ENCODE measurements around the gene CUL9. TPM values are rescaled to one million over a fixed set of nuclear protein-coding genes. Genes with fewer than 3 reads are reported as not detected.

Gene CUL9
- total and polyA plus RNA-seq, 11 donors = 6.5 to 22.3 (median 12.5) TPM

DNA sequence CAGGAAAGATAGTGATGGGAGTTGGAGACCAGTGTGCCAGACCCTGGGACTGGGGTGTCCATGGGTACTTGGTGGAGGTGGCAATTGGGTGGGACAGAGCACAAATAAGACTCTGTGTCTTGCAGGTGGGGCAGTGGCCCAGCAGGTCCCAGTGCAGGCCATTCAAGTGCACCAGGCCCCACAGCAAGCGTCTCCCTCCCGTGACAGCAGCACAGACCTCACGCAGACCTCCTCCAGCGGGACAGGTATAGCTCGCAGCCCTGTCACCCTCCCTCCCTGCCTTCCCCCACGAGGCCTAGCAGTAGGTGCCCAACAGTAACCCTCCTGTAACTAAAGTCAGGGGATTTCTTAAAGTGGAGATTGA, 5.6 kb upstream of the CUL9 start:
- DNase-seq = no peak
- Histone ChIP-seq H3K4me3 (no peak overlapping the region), H3K9me3 (no peaks in the 10 kb centered on the region), H3K27me3 (no peaks in the 10 kb centered on the region), H3K4me1 (peaks cover 8 to 44% (median 37%) of the 10 kb centered on the region in 12 donors), H3K36me3 (peaks cover 0 to 62% (median 55%) of the 10 kb centered on the region in 9 donors), H3K27ac (peak overlapping the region in 2 of 12 donors; percentile 89 to 99)
- WGBS, 4 donors = 88 to 95% (median 92%) methylated on average over 6 of the region's 6 CpGs
- intact Hi-C loops (cut with DNase I) = no loop called here
- ATAC-seq = no peak
- TF ChIP-seq, protein P1, sequence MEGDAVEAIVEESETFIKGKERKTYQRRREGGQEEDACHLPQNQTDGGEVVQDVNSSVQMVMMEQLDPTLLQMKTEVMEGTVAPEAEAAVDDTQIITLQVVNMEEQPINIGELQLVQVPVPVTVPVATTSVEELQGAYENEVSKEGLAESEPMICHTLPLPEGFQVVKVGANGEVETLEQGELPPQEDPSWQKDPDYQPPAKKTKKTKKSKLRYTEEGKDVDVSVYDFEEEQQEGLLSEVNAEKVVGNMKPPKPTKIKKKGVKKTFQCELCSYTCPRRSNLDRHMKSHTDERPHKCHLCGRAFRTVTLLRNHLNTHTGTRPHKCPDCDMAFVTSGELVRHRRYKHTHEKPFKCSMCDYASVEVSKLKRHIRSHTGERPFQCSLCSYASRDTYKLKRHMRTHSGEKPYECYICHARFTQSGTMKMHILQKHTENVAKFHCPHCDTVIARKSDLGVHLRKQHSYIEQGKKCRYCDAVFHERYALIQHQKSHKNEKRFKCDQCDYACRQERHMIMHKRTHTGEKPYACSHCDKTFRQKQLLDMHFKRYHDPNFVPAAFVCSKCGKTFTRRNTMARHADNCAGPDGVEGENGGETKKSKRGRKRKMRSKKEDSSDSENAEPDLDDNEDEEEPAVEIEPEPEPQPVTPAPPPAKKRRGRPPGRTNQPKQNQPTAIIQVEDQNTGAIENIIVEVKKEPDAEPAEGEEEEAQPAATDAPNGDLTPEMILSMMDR (IDR thresholded peaks at IDR 0.05) = no peak
- TF ChIP-seq POLR2A (IDR thresholded peaks at IDR 0.05) = no peak

DNA sequence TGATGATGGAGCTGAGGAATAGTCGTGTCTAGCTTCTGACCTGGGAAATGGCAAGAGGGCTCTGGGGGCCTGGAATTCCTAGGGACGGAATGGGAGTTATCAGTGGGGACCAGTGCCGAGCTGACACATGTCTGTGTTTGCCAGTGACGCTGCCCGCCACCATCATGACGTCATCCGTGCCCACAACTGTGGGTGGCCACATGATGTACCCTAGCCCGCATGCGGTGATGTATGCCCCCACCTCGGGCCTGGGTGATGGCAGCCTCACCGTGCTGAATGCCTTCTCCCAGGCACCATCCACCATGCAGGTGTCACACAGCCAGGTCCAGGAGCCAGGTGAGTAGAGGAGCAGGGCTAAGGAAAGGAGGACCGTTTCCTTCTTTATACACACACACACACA, 3.8 kb upstream of the CUL9 start:
- TF ChIP-seq POLR2A (IDR thresholded peaks at IDR 0.05) = no peak
- TF ChIP-seq, protein P1 (IDR thresholded peaks at IDR 0.05) = no peak
- ATAC-seq = no peak
- 75 to 81% (median 78%) methylated on average over 11 to 12 of the region's 12 CpGs for WGBS, 4 donors
- Histone ChIP-seq H3K9me3 (no peaks in the 10 kb centered on the region), H3K4me3 (no peak overlapping the region), H3K36me3 (peaks cover 0 to 62% (median 55%) of the 10 kb centered on the region in 9 donors), H3K4me1 (peaks cover 12 to 50% (median 38%) of the 10 kb centered on the region in 12 donors), H3K27ac (no peak overlapping the region), H3K27me3 (no peaks in the 10 kb centered on the region)
- peak in 1 of 5 donors; percentile 55 for DNase-seq
- intact Hi-C loops (cut with DNase I) = no loop called here

DNA sequence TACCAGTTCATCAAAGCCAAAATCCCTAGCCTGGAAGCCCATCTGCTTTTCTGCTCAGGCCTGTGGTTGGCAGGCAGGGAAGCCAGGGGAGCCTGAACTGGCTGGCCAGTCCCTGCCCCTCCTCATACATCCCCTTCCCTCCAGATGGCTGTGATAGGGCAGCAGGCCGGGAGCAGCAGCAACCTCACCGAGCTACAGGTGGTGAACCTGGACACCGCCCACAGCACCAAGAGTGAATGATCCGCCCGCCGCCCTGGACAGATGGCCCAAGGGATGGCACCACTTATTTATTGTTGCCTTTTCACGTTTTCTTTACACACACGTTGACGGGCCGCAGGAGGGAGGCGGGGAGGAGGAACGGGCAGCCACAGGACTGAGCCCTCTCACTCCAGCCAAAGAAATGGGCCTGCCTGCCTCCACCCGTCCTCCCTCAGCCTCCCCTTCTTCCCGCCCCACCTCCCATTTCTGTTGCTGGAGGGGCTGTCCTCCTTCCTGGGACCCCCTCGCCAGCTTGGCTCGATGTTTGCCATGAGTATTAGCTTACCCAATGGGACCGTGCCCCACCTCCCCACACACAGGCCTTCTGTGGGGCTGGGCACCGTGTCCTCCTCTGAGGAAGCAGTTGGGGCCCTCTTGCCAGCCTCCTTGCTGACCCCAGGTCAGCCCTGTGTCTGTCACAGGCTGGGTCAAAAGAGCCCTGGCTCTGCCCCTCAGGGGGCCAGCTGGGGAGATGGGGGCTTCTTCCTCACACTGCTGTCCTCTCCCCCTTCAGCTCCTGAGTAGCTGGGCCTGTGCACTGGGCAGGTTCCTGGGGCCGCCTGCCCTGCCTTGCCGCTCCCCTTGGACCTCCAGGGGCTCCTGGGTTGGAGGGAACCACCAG, 2.8 kb upstream of the CUL9 start:
- WGBS, 4 donors = 88 to 91% (median 89%) methylated on average over 20 of the region's 20 CpGs
- Histone ChIP-seq H3K36me3 (peaks cover 0 to 62% (median 55%) of the 10 kb centered on the region in 9 donors), H3K27ac (peak overlapping the region in 1 of 12 donors; percentile 49), H3K4me3 (no peak overlapping the region), H3K27me3 (no peaks in the 10 kb centered on the region), H3K9me3 (no peaks in the 10 kb centered on the region), H3K4me1 (peaks cover 12 to 47% (median 31%) of the 10 kb centered on the region in 12 donors)
- ATAC-seq = no peak
- TF ChIP-seq POLR2A (IDR thresholded peaks at IDR 0.05) = no peak
- TF ChIP-seq, protein P1 (IDR thresholded peaks at IDR 0.05) = no peak
- DNase-seq = peak in 1 of 5 donors; percentile 48
- intact Hi-C loops (cut with DNase I) = no loop called here

DNA sequence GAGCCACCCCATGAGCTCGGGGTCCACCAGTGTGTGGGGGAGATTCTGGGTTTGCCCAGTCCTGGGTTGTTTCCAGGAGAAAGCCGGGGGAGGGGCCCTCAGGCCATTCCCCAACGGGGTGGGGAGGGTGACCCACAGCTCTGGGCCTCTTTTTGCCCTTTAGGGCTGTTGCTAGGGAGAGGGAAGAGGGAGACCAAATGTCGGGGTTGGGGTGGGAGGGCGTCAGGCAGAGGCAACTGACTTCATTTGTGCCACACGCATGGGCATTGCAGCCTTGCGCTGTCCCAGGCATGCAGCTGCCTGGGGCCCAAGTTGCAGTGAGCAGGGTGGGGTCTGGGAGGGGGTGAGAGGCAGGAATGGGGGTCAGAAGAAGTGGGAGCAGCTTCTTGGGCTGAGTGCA, 1.9 kb upstream of the CUL9 start:
- WGBS, 4 donors = 77 to 82% (median 80%) methylated on average over 7 of the region's 7 CpGs
- intact Hi-C loops (cut with DNase I) = loop anchor here in 2 of 10 donors (5.0 to 10.0 kb wide), 2 partner anchors 47 to 175 kb away; partner anchors contain the start of gene DNPH1 (in 1 of the 2)
- peak in 1 of 5 donors; percentile 14 for DNase-seq
- peak overlapping the region in 1 of 12 donors; percentile 49 for H3K27ac ChIP-seq
- no peaks in the 10 kb centered on the region for H3K9me3 ChIP-seq
- no peaks in the 10 kb centered on the region for H3K27me3 ChIP-seq
- H3K4me1 ChIP-seq = peaks cover 9 to 42% (median 26%) of the 10 kb centered on the region in 12 donors
- no peak for TF ChIP-seq POLR2A (IDR thresholded peaks at IDR 0.05)
- TF ChIP-seq, protein P1 (IDR thresholded peaks at IDR 0.05) = no peak
- ATAC-seq = no peak
- peaks cover 0 to 65% (median 59%) of the 10 kb centered on the region in 9 donors for H3K36me3 ChIP-seq
- no peak overlapping the region for H3K4me3 ChIP-seq
